K562 (cell line): ENCODE data around the gene NXN. TPM values are rescaled to one million over a fixed set of nuclear protein-coding genes. Genes with fewer than 3 reads are reported as not detected.

Source experiments
- ATAC-seq: fragments of 200-7000 bp; cut with Tn5 transposase; 3 replicates; pipeline ENCODE4 v1.9.1; 2020; ENCODE audit warnings: moderate library complexity
- BruUV-seq: library from RNA; stranded (reverse); fragments of 400-500 nt; replicated peaks from 2 replicates; lab custom pipeline; 2021; lab: Mats Ljungman, UMichigan
- CTCF ChIA-PET: fragments of 300-600 bp; formaldehyde crosslinking; extraction: SDS; loops from one replicate; lab custom pipeline; 2021; ENCODE audit warnings: low intra/inter-chr PET ratio; lab: Yijun Ruan, JAX
- POLR2A ChIA-PET: fragments of 300-600, 350-650 bp; sonication (Branson Sonifier 250); formaldehyde crosslinking; extraction: SDS; loops from one replicate; lab custom pipeline; 2021; ENCODE audit warnings: antibody characterized with exemption, inconsistent platforms; lab: Yijun Ruan, JAX
- DNase-seq, 4 experiments: peaks; one replicate each; pipeline versions ENCODE4 v3.0.0 to v3.0.0-alpha.2; 2011 to 2018; ENCODE audit warnings: low spot score in 3 of 4, mixed read lengths in 3 of 4; ENCODE audit errors: extremely low read depth in 1 of 4
- FAIRE-seq: peaks from 2 replicates; lab custom pipeline; 2011; peaks lifted over from hg19 to GRCh38; lab: Jason Lieb, UNC
- H2AFZ ChIP-seq: 2 replicates; pipeline ENCODE4 v1.6.0; 2011; ENCODE audit warnings: low read depth, low read length, control low read depth, inconsistent platforms
- H3K27ac ChIP-seq: fragments of 200-600 bp; 3 replicates; pipeline ENCODE4 v1.8.0; 2011; ENCODE audit warnings: low read depth, mild to moderate bottlenecking, control low read depth, inconsistent platforms, low read length, moderate library complexity, mixed read lengths; ENCODE audit errors: extremely low read depth
- H3K27me3 ChIP-seq, 2 experiments: fragments of 300-600 bp in 1 of 2; 2 replicates in 1 of 2; 3 replicates in 1 of 2; pipeline versions ENCODE4 v1.6.0 to v1.8.0; 2011; ENCODE audit warnings: inconsistent platforms in 2 of 2, low read length in 2 of 2, mild to moderate bottlenecking in 1 of 2, mixed read lengths in 1 of 2, moderate library complexity in 1 of 2; ENCODE audit not compliant: control insufficient read depth in 2 of 2, insufficient read depth in 2 of 2
- H3K36me3 ChIP-seq: fragments of 300-600 bp; 3 replicates; pipeline ENCODE4 v1.8.0; 2011; ENCODE audit warnings: mild to moderate bottlenecking, low read length, inconsistent platforms; ENCODE audit not compliant: control insufficient read depth, insufficient read depth
- H3K4me1 ChIP-seq, 2 experiments: fragments of 200-600 bp in 1 of 2; replicated peaks in 1 of 2; 2 replicates in 1 of 2; 3 replicates in 1 of 2; pipeline versions ENCODE4 v1.5.1 to v1.8.0; 2011; ENCODE audit warnings: inconsistent platforms in 2 of 2, low read length in 2 of 2, mild to moderate bottlenecking in 1 of 2, mixed read lengths in 1 of 2, moderate library complexity in 1 of 2; ENCODE audit not compliant: control insufficient read depth in 2 of 2, insufficient read depth in 2 of 2
- H3K4me2 ChIP-seq: 2 replicates; pipeline ENCODE4 v1.6.1; 2011; ENCODE audit warnings: low read length, control low read depth, inconsistent platforms, mixed read lengths; ENCODE audit not compliant: insufficient read depth
- H3K4me3 ChIP-seq: fragments of 200-600 bp; sonication (generic), shearing (Covaris generic); 2 replicates; pipeline ENCODE4 v1.5.1; 2016; ENCODE audit warnings: control low read depth, inconsistent platforms
- H3K79me2 ChIP-seq: fragments of 200-600 bp; 3 replicates; pipeline ENCODE4 v1.8.0; 2011; ENCODE audit warnings: low read length, inconsistent platforms; ENCODE audit not compliant: control insufficient read depth, insufficient read depth
- H3K9ac ChIP-seq, 2 experiments: 2 replicates each; pipeline versions ENCODE4 v1.6.0 to v1.6.1; 2011; ENCODE audit warnings: low read depth in 2 of 2, low read length in 2 of 2, control low read depth in 1 of 2, inconsistent platforms in 1 of 2, mild to moderate bottlenecking in 1 of 2, mixed read lengths in 1 of 2; ENCODE audit not compliant: insufficient read depth in 1 of 2
- H3K9me1 ChIP-seq: one replicate; pipeline ENCODE4 v1.6.0; 2011; ENCODE audit warnings: inconsistent platforms, mild to moderate bottlenecking, low read length, moderate library complexity; ENCODE audit not compliant: control insufficient read depth, insufficient read depth
- H3K9me3 ChIP-seq: replicated peaks from 2 replicates; pipeline ENCODE4 v1.5.1; 2011; ENCODE audit warnings: low read depth, low read length, inconsistent platforms; ENCODE audit not compliant: control insufficient read depth, insufficient read depth
- H4K20me1 ChIP-seq: replicated peaks from 2 replicates; pipeline ENCODE4 v1.6.1; 2011; ENCODE audit warnings: low read length, inconsistent platforms, mixed read lengths; ENCODE audit not compliant: control insufficient read depth, insufficient read depth
- CBFA2T2 ChIP-seq: fragments of 450-650 bp; conservative IDR thresholded peaks from 2 replicates; pipeline ENCODE4 v1.6.1; 2017; ENCODE audit warnings: mild to moderate bottlenecking
- CEBPG ChIP-seq, 3 experiments: fragments of 200-800 bp in 1 of 3; sonication (Bioruptor generic) in 1 of 3; sonication (generic) in 1 of 3; formaldehyde crosslinking in 1 of 3; IDR thresholded peaks in 2 of 3; conservative IDR thresholded peaks in 1 of 3; 2 replicates each; pipeline versions ENCODE4 v1.6.1 to v1.8.0; 2016 to 2022; ENCODE audit warnings: missing compliant biosample characterization in 2 of 3, missing genetic modification characterization in 2 of 3, mild to moderate bottlenecking in 1 of 3, missing genetic modification reagents in 1 of 3
- ETS2 ChIP-seq: IDR thresholded peaks from 2 replicates; pipeline ENCODE4 v1.6.1; 2016; ENCODE audit warnings: borderline replicate concordance, missing genetic modification characterization, mild to moderate bottlenecking, moderate library complexity, missing compliant biosample characterization; ENCODE audit not compliant: poor library complexity, severe bottlenecking
- FIP1L1 ChIP-seq: fragments of 200-400 bp; formaldehyde crosslinking; IDR thresholded peaks from 2 replicates; pipeline ENCODE4 v1.6.1; 2018; ENCODE audit warnings: mild to moderate bottlenecking, low read depth, low read length; ENCODE audit not compliant: poor library complexity, severe bottlenecking
- HDAC8 ChIP-seq: fragments of 450-650 bp; IDR thresholded peaks from 2 replicates; pipeline ENCODE4 v1.6.1; 2016; ENCODE audit warnings: mild to moderate bottlenecking, missing genetic modification characterization, moderate library complexity, missing compliant biosample characterization
- HSF4 ChIP-seq: fragments of 250-450 bp; sonication (Bioruptor Pico); IDR thresholded peaks from 2 replicates; pipeline ENCODE4 v2.1.2; 2022; ENCODE audit warnings: mild to moderate bottlenecking, moderate library complexity, borderline replicate concordance
- MYNN ChIP-seq, 2 experiments: sonication (generic); formaldehyde crosslinking in 1 of 2; IDR thresholded peaks; 2 replicates each; pipeline versions ENCODE4 v1.5.0 to v1.6.1; 2016 to 2020; ENCODE audit warnings: antibody characterized with exemption in 1 of 2, missing genetic modification reagents in 1 of 2
- NR2F6 ChIP-seq: fragments of 450-650 bp; formaldehyde crosslinking; IDR thresholded peaks from 2 replicates; pipeline ENCODE4 v1.4.0; 2020; ENCODE audit warnings: mild to moderate bottlenecking
- PHF21A ChIP-seq: fragments of 450-650 bp; IDR thresholded peaks from 2 replicates; pipeline ENCODE4 v1.6.1; 2017; ENCODE audit warnings: low read depth, borderline replicate concordance
- PHF8 ChIP-seq: fragments of 200-600 bp; sonication (generic); IDR thresholded peaks from 2 replicates; pipeline ENCODE4 v1.6.1; 2012; ENCODE audit warnings: mixed run types, mild to moderate bottlenecking, inconsistent platforms, low read length, moderate library complexity, borderline replicate concordance
- ZNF121 ChIP-seq: sonication (generic); formaldehyde crosslinking; conservative IDR thresholded peaks from 2 replicates; pipeline ENCODE4 v1.8.0; 2022; ENCODE audit warnings: missing genetic modification reagents
- WGBS: fragments of 100-300 bp; shearing (Covaris generic); methylation state at CpG from one replicate; pipeline ENCODE4 v1.1.6; 2016; ENCODE audit warnings: low coverage, mixed read lengths; ENCODE audit not compliant: insufficient coverage; ENCODE audit errors: missing lambda C conversion rate; 5-methylcytosine and 5-hydroxymethylcytosine counted together
- in situ Hi-C: fragments of 300-500 bp; cut with MboI; formaldehyde crosslinking; loops from 4 replicates; pipeline ENCODE4 v1.15.0; 2018; ENCODE audit warnings: inconsistent platforms, mixed read lengths
- intact Hi-C: fragments of 100-400 bp; cut with micrococcal nuclease; formaldehyde crosslinking; loops from 2 replicates; pipeline ENCODE4 v1.14.2; 2022
- polyA plus RNA-seq, 8 experiments: library from polyadenylated mRNA; depleted of rRNA in 4 of 8; stranded (reverse) in 5 of 8; unstranded in 3 of 8; fragments of >200 nt; fragmentation: Nextera tagmentation in 2 of 8; fragmentation: Illumina TruSeq in 1 of 8; extraction: Ambion mirVana in 2 of 8; extraction: Trizol in 1 of 8; gene quantifications; 2 replicates each; pipeline versions ENCODE4 v1.2.1 to v1.2.3, GENCODE V29; 2011 to 2014; ENCODE audit warnings: inconsistent platforms in 1 of 8, missing spikeins in 1 of 8
- total RNA-seq, 7 experiments: library from RNA; depleted of rRNA in 6 of 7; stranded (reverse); fragments of >200 nt in 6 of 7; fragmentation: Illumina TruSeq in 2 of 7; extraction: Trizol in 2 of 7; gene quantifications; 2 replicates each; pipeline versions ENCODE4 v1.2.1 to v1.2.3, GENCODE V29; 2011 to 2021; ENCODE audit warnings: low replicate concordance in 1 of 7

The NXN gene
- total and polyA plus RNA-seq, 9 of the 15 experiments (the other 6 are each of a cell fraction or from before 2014, with no cell fraction given), result 0.08 to 0.39 (median 0.29) TPM; not detected in 5

- TF ChIP-seq FIP1L1 (no peak), HDAC8 (tag) (no peak), ETS2 (tag) (no peak), CBFA2T2 (no peak), HSF4 (CRISPR knock-in tag) (no peak), PHF8 (no peak), NR2F6 (no peak), CEBPG (CRISPR knock-in tag; IDR thresholded peaks at IDR 0.05) (no peak), CEBPG (tag; conservative IDR thresholded peaks at IDR 0.05 in 1 of 2, IDR thresholded peaks at IDR 0.05 in 1 of 2) (no peak)
- TF ChIP-seq, all 486 proteins: peak for 0
Observed at GRCh38 chr17:789160-789840, 190.3 kb downstream of the NXN start (continued).

- no TSS peak for BruUV-seq
- no peaks in the 10 kb centered on the region for H3K9me3 ChIP-seq
- intact Hi-C loops, result no loop called here
- H4K20me1 ChIP-seq, result no peaks in the 10 kb centered on the region
- no peak overlapping the region for H3K9ac ChIP-seq
- 88% methylated on average over 4 of the region's 4 CpGs for WGBS
- in situ Hi-C loops, result loop anchor here (5.0 kb wide), 1 partner anchor 199 kb away; no protein-coding TSS in a partner anchor
- peaks cover 16% of the 10 kb centered on the region for H3K79me2 ChIP-seq
- DNase-seq, result no peak
- H3K4me3 ChIP-seq, result no peak overlapping the region
- H3K27me3 ChIP-seq, result no peaks in the 10 kb centered on the region
- no peak for FAIRE-seq
- POLR2A ChIA-PET, result interaction anchor here (0.6 kb wide), 1 partner anchor 598 kb away, joined by 3 read pairs; no protein-coding TSS in a partner anchor
- H3K36me3 ChIP-seq, result peaks cover 74% of the 10 kb centered on the region; the same call in 2 of the 3 replicates
- no peak overlapping the region for H3K4me2 ChIP-seq
- no peak overlapping the region for H2AFZ ChIP-seq
- H3K27ac ChIP-seq, result no peak overlapping the region
- no peak for TF ChIP-seq PHF21A
- TF ChIP-seq MYNN (IDR thresholded peaks at IDR 0.05), result no peak
- TF ChIP-seq MYNN (CRISPR knock-in tag; IDR thresholded peaks at IDR 0.05), result no peak
- peak; percentile 27; the same call in 1 of the 2 replicates for TF ChIP-seq ZNF121 (CRISPR knock-in tag)
- H3K4me1 ChIP-seq, result peaks cover 4 to 8% of the 10 kb centered on the region in 2 experiments; a peak in 3 of 5 replicates
- H3K9me1 ChIP-seq, result no peaks in the 10 kb centered on the region
- no peak for ATAC-seq
- CTCF ChIA-PET, result no interaction called here
Observed at GRCh38 chr17:788551-788950, 191.0 kb downstream of the NXN start.
